ENCODE data around the gene MOGAT1.
A peak's percentile ranks its signal among the peaks of the same experiment; 100 is the strongest.

Gene MOGAT1

DNA sequence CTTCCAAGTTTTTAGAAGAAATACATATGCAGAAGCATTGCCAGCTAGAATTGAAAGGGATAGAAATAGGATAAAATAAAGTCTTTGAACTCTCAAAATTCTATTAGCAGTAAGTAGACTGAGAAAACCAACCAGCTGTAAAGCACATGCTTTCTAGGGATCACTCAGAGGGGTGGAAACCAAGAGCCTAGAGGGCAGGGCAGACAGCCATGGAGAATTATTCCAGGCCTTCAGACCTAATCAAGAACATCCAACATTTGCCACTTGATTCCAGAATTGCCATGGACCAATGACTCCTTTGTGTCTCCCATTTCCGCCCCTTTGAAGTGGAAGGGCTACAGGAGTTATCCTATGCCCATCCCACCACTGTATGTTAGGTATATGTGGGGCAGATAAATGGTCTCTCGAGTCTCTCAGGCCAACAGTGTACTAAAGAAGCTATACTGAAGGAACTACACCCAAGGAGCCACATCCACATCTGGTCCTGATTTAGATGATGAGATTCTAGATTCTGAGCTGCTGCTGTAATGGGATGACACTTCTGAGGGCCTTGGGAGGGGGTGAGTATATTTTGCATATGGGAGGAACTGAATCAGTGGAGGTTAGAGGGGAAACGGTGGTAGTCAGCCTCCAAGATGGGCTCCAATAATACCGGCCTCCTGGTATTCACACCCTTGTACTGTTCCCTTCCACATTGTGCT lies 19.6 kb upstream of the MOGAT1 start:
- Mint-ChIP-seq H3K27me3 (ENCODE audit: low read depth, poor library complexity) (no peaks in the 10 kb centered on the region), H3K36me3 (ENCODE audit: low read depth) (peaks cover 15% of the 10 kb centered on the region), H3K4me1 (peaks cover 36% of the 10 kb centered on the region), H3K9me3 (no peaks in the 10 kb centered on the region), H3K4me3 (no peak overlapping the region), H3K27ac (no peak overlapping the region)
- TF ChIP-seq, protein P1, sequence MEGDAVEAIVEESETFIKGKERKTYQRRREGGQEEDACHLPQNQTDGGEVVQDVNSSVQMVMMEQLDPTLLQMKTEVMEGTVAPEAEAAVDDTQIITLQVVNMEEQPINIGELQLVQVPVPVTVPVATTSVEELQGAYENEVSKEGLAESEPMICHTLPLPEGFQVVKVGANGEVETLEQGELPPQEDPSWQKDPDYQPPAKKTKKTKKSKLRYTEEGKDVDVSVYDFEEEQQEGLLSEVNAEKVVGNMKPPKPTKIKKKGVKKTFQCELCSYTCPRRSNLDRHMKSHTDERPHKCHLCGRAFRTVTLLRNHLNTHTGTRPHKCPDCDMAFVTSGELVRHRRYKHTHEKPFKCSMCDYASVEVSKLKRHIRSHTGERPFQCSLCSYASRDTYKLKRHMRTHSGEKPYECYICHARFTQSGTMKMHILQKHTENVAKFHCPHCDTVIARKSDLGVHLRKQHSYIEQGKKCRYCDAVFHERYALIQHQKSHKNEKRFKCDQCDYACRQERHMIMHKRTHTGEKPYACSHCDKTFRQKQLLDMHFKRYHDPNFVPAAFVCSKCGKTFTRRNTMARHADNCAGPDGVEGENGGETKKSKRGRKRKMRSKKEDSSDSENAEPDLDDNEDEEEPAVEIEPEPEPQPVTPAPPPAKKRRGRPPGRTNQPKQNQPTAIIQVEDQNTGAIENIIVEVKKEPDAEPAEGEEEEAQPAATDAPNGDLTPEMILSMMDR (IDR thresholded peaks at IDR 0.05) = no peak
- DNase-seq = no peak

DNA sequence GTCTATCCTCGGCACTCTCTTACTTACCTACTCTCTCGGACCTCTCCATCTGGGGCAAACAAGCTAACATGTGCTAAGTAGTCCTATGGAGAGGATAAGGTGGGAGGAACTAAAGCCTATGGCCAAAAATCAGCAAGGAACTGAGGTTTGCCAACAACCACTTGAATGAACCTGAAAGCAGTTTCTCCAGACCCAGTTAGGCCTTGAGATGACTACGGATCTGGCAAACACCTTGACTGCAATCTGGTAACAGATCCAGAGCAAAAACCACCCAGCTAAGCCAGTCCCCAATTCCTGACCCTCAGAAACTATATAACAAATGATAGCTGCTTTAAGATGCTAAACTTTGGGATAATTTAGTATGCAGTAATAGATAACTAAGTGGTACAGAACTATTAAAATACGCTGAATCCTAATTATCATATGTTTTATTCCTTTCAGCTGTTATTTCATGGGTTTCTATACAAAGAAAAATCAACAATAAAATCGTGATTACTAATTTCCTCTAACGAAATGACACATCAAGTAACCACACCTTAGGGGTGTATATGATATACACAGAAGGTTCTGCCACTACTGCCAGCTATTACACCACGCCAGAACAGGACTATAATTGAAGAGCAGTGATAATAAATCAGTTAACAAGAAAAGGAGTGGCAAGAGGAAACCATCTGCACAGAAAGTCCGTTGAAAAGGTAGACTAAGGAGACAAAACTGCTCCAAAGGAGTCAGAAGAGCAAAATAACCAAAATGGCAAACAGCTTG lies 18.8 kb upstream of the MOGAT1 start:
- Mint-ChIP-seq H3K27ac (no peak overlapping the region), H3K4me1 (peaks cover 41% of the 10 kb centered on the region), H3K36me3 (ENCODE audit: low read depth) (peaks cover 13% of the 10 kb centered on the region), H3K4me3 (peak overlapping the region; percentile 43), H3K9me3 (no peaks in the 10 kb centered on the region), H3K27me3 (ENCODE audit: low read depth, poor library complexity) (no peaks in the 10 kb centered on the region)
- TF ChIP-seq, protein P1 (IDR thresholded peaks at IDR 0.05) = no peak
- no peak for DNase-seq

DNA sequence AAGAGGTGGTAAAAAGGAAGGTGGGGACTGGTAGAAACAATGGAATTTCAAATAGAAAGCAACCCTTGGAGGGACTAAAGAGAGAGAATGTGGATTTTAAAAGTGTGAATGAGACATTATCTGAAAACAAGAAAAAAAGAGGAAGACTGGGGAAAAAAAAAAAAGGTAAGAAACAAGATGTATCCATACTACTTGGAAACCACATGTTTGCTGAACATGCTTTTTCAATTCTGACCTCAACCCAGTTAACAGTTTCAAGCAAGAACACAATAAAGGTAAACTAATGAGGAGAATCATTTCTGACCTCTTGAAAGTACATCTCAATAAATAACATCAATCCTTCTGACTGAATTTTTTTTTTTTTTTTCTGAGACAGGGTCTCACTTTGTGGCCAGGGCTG lies 18.2 kb upstream of the MOGAT1 start:
- Mint-ChIP-seq H3K27me3 (ENCODE audit: low read depth, poor library complexity) (no peaks in the 10 kb centered on the region), H3K4me1 (peaks cover 41% of the 10 kb centered on the region), H3K4me3 (peak overlapping the region; percentile 43), H3K36me3 (ENCODE audit: low read depth) (peaks cover 9% of the 10 kb centered on the region), H3K9me3 (no peaks in the 10 kb centered on the region), H3K27ac (no peak overlapping the region)
- TF ChIP-seq, protein P1 (IDR thresholded peaks at IDR 0.05) = no peak
- no peak for DNase-seq

DNA sequence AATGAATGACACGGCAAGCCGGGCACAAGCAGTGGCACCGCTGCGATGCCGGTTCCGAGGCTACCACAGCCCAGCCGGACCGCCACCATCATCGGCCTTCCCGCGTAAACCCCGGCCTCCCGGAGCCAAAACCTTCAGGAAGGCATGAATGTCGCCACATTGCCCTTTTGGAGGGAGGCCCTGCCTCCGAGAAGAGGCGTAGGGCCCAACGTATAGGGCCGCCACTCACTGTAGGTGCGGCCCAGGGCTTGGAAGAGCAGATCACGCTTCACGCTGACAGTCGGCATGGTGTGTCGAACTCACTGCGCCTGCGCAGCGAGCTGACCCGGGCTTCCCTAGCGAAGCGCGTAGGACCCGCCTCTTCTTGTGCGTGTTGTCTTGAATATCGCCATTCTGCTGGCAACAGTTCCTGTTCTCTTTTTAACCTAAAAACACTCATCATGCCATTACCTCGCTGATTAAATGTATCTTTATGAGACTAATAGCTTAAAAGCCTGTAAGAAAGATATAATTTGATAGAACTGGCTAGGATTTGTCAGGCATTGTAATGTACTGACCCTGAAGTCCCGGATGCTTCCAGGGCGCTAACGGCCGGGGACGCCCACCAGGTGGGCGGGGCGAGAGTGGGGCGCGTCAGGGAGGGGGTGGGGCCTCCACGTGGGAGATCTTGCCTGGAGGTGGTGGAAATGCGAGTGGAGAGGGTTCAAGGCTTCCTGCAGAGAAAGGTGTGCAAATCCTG lies 15.5 kb upstream of the MOGAT1 start, which contains the start of gene FARSB:
TSS of gene FARSB (minus strand) at position 306 of the 739 bp plus-strand sequence. CDS start at position 287, 19 bp downstream.
- peak; percentile 91 for DNase-seq
- peaks cover 41% of the 10 kb centered on the region for H3K4me1 Mint-ChIP-seq
- H3K9me3 Mint-ChIP-seq = no peaks in the 10 kb centered on the region
- H3K27ac Mint-ChIP-seq = peak within 1 kb of the TSS; percentile 100
- H3K4me3 Mint-ChIP-seq = peak within 1 kb of the TSS; percentile 99
- TF ChIP-seq, protein P1 (IDR thresholded peaks at IDR 0.05) = no peak
- H3K36me3 Mint-ChIP-seq (ENCODE audit: low read depth) = peaks cover 5% of the 10 kb centered on the region
- no peaks in the 10 kb centered on the region for H3K27me3 Mint-ChIP-seq (ENCODE audit: low read depth, poor library complexity)

DNA sequence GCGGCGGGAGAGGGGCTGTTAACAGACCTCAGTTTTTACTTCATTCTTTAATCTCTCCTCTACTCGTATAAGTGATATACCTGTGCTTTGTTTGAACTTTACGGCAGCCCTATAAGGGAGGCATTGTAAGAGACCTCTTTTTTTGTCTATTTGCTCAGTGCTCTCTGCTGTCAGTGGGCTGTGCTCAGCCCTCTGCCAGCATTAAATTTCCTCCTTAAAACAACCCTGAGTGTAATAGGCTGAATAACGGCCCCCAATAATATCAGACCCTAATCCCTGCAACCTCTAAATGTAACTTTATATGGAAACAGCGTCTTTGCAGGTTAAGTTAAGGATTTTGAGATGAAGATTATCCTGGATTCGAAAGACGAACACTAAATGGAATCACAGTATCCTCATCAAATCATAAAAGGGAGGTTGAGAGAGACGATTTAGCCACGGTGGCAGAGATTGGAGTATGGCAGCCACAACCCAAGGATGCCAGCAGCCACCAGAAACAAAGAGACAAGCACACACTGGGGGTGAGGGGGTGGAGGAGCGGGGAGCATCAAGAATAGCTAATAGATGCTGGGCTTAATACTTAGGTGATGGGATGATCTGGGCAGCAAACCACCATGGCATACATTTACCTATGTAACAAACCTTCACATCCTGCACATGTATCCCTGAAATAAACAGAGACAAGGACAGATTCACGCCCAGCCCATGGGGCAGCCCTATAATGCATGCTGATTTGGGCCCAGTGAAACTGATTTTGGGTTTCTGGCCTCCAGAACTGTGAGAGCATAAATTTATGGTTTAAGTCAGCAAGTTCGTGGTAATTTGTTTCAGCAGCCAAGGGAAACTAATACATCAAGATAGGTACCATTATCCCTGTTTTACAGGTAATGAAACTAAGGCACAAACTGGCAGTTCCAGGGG lies 14.7 kb upstream of the MOGAT1 start:
- Mint-ChIP-seq H3K9me3 (no peaks in the 10 kb centered on the region), H3K4me1 (peaks cover 41% of the 10 kb centered on the region), H3K27me3 (ENCODE audit: low read depth, poor library complexity) (no peaks in the 10 kb centered on the region), H3K27ac (peak overlapping the region; percentile 100), H3K4me3 (peak overlapping the region; percentile 99), H3K36me3 (ENCODE audit: low read depth) (peaks cover 5% of the 10 kb centered on the region)
- DNase-seq = peak; percentile 9
- TF ChIP-seq, protein P1 (IDR thresholded peaks at IDR 0.05) = no peak

Data from nephron progenitor cell (in vitro differentiated cells).